Astrocyte of the spinal cord (primary cell): ENCODE measurements around the gene MBP.
A peak's percentile ranks its signal among the peaks of the same experiment; 100 is the strongest.
"Not testable (repeated sequence)": the region's sequence is repeated elsewhere in the genome, so short reads cannot be mapped to it uniquely, and the experiment has no call there.

ENCODE experiments used
- DNase-seq: peaks from one replicate; pipeline ENCODE4 v3.0.0; 2011; ENCODE audit warnings: low read depth, low spot score
- H3K4me3 ChIP-seq: 2 replicates; pipeline ENCODE4 v1.5.1; 2011; ENCODE audit warnings: low read depth, mild to moderate bottlenecking, low read length, moderate library complexity
- CTCF ChIP-seq: IDR thresholded peaks from 2 replicates; pipeline ENCODE4 v1.5.1; 2012; ENCODE audit warnings: low read depth, mild to moderate bottlenecking, low read length, inconsistent platforms
- in situ Hi-C: cut with HindIII; loops from 2 replicates; pipeline ENCODE4 v1.10.0; 2017; ENCODE audit warnings: low sequenced_read_pairs

MBP gene

GRCh38 chr18:76955524-76956170 lies 176.9 kb downstream of the MBP start:
- H3K4me3 ChIP-seq, result no peak overlapping the region
- DNase-seq, result no peak
- TF ChIP-seq CTCF, result no peak
- in situ Hi-C loops, result no loop called here

DNA sequence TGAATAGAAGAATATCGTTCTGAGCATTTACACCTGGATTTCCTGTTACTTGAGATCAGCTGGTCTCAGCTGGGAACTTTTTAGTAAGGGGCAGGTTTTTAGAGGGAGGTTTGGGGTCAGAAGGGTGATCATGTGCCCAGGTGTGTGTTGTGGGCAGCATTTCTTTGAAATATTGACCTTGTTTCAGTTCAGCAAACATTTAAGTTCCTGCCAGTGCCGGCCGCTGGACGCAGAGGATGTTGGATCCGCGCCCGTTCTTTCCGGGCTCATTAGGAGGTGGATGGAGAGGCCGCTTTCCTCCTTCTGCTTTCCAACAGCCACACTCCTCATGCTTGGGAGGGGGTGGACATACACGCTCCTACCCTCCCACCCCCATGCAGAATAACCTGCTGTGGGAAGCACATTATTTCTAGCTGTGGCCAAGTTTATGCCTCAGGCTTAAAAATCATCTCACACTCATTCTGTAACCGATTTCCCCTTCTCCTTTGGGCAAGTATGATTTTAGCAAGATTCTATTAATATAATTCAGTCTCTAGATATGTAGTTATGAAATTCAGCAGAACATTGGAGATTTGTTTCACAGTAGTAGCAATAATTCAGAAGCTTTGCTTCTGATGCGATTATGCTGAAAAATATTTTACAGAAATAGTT lies 178.9 kb downstream of the MBP start:
- DNase-seq, result peak; percentile 67
- no peak overlapping the region for H3K4me3 ChIP-seq
- in situ Hi-C loops, result no loop called here
- TF ChIP-seq CTCF, result no peak

- TF ChIP-seq CTCF, result no peak
- no peak overlapping the region for H3K4me3 ChIP-seq
- in situ Hi-C loops, result no loop called here
- DNase-seq, result peak; percentile 14
Observed at GRCh38 chr18:76953156-76953555, 179.4 kb downstream of the MBP start.

GRCh38 chr18:76952747-76953146 lies 179.8 kb downstream of the MBP start:
- H3K4me3 ChIP-seq, result no peak overlapping the region
- TF ChIP-seq CTCF, result no peak
- DNase-seq, result no peak
- in situ Hi-C loops, result no loop called here

GRCh38 chr18:76951456-76952247 lies 180.9 kb downstream of the MBP start:
- no peak for TF ChIP-seq CTCF
- in situ Hi-C loops, result no loop called here
- no peak for DNase-seq
- H3K4me3 ChIP-seq, result no peak overlapping the region

GRCh38 chr18:76948345-76948744 lies 184.2 kb downstream of the MBP start:
- no peak overlapping the region for H3K4me3 ChIP-seq
- in situ Hi-C loops, result no loop called here
- no peak for DNase-seq

GRCh38 chr18:76944346-76944745 lies 188.2 kb downstream of the MBP start:
- in situ Hi-C loops, DNase-seq, H3K4me3 ChIP-seq: not testable (repeated sequence)

More at GRCh38 chr18:76948345-76948744, 184.2 kb downstream of the MBP start:
- no peak for TF ChIP-seq CTCF
